SK-N-SH treated with all-trans-retinoic acid at 6 μM for 48 hours (cell line): ENCODE data around the gene GHDC.
A peak's percentile ranks its signal among the peaks of the same experiment; 100 is the strongest.

Source experiments
- ATAC-seq: fragments of 200-7000 bp; cut with Tn5 transposase; 3 replicates; pipeline ENCODE4 v1.9.1; 2020; ENCODE audit warnings: mild to moderate bottlenecking, moderate library complexity
- ARNTL ChIP-seq: fragments of 450-650 bp; formaldehyde crosslinking; IDR thresholded peaks from 2 replicates; pipeline ENCODE4 v1.5.0; 2020; ENCODE audit warnings: low read depth, mild to moderate bottlenecking, moderate library complexity, borderline replicate concordance
- BACH2 ChIP-seq: fragments of 250-450 bp; sonication (Bioruptor Pico); IDR thresholded peaks from 2 replicates; pipeline ENCODE4 v1.9.0; 2021; ENCODE audit warnings: mild to moderate bottlenecking, borderline replicate concordance
- CSDC2 ChIP-seq: fragments of 250-450 bp; sonication (Bioruptor Pico); IDR thresholded peaks from 2 replicates; pipeline ENCODE4 v1.5.0; 2020; ENCODE audit warnings: mild to moderate bottlenecking, moderate library complexity
- CSRNP3 ChIP-seq: fragments of 250-450 bp; sonication (Bioruptor Pico); IDR thresholded peaks from 2 replicates; pipeline ENCODE4 v1.5.1; 2021; ENCODE audit warnings: mild to moderate bottlenecking, moderate library complexity
- ESRRG ChIP-seq: fragments of 250-450 bp; sonication (Bioruptor Pico); IDR thresholded peaks from 2 replicates; pipeline ENCODE4 v1.6.1; 2021; ENCODE audit warnings: mild to moderate bottlenecking
- GLIS3 ChIP-seq: fragments of 250-450 bp; sonication (Bioruptor Pico); IDR thresholded peaks from 2 replicates; pipeline ENCODE4 v1.5.0; 2020; ENCODE audit warnings: mild to moderate bottlenecking, moderate library complexity
- ISL1 ChIP-seq: fragments of 250-450 bp; sonication (Bioruptor Pico); IDR thresholded peaks from 2 replicates; pipeline ENCODE4 v2.1.2; 2022; ENCODE audit warnings: mild to moderate bottlenecking, moderate library complexity
- OSR1 ChIP-seq: fragments of 250-450 bp; sonication (Bioruptor Pico); IDR thresholded peaks from 2 replicates; pipeline ENCODE4 v1.8.0; 2022; ENCODE audit warnings: moderate library complexity, mild to moderate bottlenecking, inconsistent platforms
- PPARA ChIP-seq: fragments of 250-450 bp; sonication (Bioruptor Pico); IDR thresholded peaks from 2 replicates; pipeline ENCODE4 v1.5.0; 2020; ENCODE audit warnings: mild to moderate bottlenecking, borderline replicate concordance
- RARB ChIP-seq: fragments of 250-450 bp; sonication (Bioruptor Pico); IDR thresholded peaks from 2 replicates; pipeline ENCODE4 v1.8.0; 2021; ENCODE audit warnings: mild to moderate bottlenecking, moderate library complexity
- SNAI2 ChIP-seq: fragments of 250-450 bp; sonication (Bioruptor Pico); IDR thresholded peaks from 2 replicates; pipeline ENCODE4 v1.5.0; 2020; ENCODE audit warnings: mild to moderate bottlenecking, moderate library complexity
- TCF4 ChIP-seq: fragments of 250-450 bp; sonication (Bioruptor Pico); IDR thresholded peaks from 2 replicates; pipeline ENCODE4 v1.8.0; 2021; ENCODE audit warnings: mild to moderate bottlenecking, moderate library complexity, borderline replicate concordance
- TOX ChIP-seq: fragments of 250-450 bp; sonication (Bioruptor Pico); IDR thresholded peaks from 2 replicates; pipeline ENCODE4 v1.8.0; 2021; ENCODE audit warnings: mild to moderate bottlenecking, moderate library complexity, borderline replicate concordance
- ZC3H10 ChIP-seq: fragments of 250-450 bp; sonication (Bioruptor Pico); IDR thresholded peaks from 2 replicates; pipeline ENCODE4 v1.5.1; 2021; ENCODE audit warnings: mild to moderate bottlenecking, moderate library complexity
- ZFP3 ChIP-seq: fragments of 250-450 bp; sonication (Bioruptor Pico); IDR thresholded peaks from 2 replicates; pipeline ENCODE4 v1.5.0; 2020; ENCODE audit warnings: mild to moderate bottlenecking, moderate library complexity
- ZFP30 ChIP-seq: fragments of 450-650 bp; formaldehyde crosslinking; IDR thresholded peaks from 2 replicates; pipeline ENCODE4 v1.5.0; 2022; ENCODE audit warnings: mild to moderate bottlenecking, moderate library complexity
- ZNF565 ChIP-seq: fragments of 450-650 bp; formaldehyde crosslinking; conservative IDR thresholded peaks from 2 replicates; pipeline ENCODE4 v1.5.0; 2020; ENCODE audit warnings: low read depth, mild to moderate bottlenecking, moderate library complexity
- ZNF70 ChIP-seq: fragments of 450-650 bp; formaldehyde crosslinking; IDR thresholded peaks from 2 replicates; pipeline ENCODE4 v1.5.0; 2020; ENCODE audit warnings: mild to moderate bottlenecking, moderate library complexity
- ZNF8 ChIP-seq: fragments of 450-650 bp; formaldehyde crosslinking; IDR thresholded peaks from 2 replicates; pipeline ENCODE4 v1.5.0; 2020; ENCODE audit warnings: mild to moderate bottlenecking, moderate library complexity
- TF ChIP-seq, protein P1 (sequence below): fragments of 250-450 bp; sonication (Bioruptor Pico); IDR thresholded peaks from 2 replicates; pipeline ENCODE4 v1.5.1; 2020; ENCODE audit warnings: low read depth, mild to moderate bottlenecking, moderate library complexity
- TF ChIP-seq, protein P2 (sequence below): fragments of 250-450 bp; sonication (Bioruptor Pico); IDR thresholded peaks from 2 replicates; pipeline ENCODE4 v1.8.0; 2021; ENCODE audit warnings: low read depth, mild to moderate bottlenecking, moderate library complexity, borderline replicate concordance
- TF ChIP-seq, protein P3 (sequence below): fragments of 250-450 bp; sonication (Bioruptor Pico); IDR thresholded peaks from 2 replicates; pipeline ENCODE4 v1.5.0; 2020; ENCODE audit warnings: mild to moderate bottlenecking, moderate library complexity

GHDC gene

GRCh38 chr17:42163113-42163512, 31.2 kb downstream of the GHDC start:
- peak; percentile 16; the same call in 1 of the 3 replicates for ATAC-seq
- no peak for TF ChIP-seq OSR1 (CRISPR knock-in tag)
- no peak for TF ChIP-seq ARNTL (CRISPR knock-in tag)
- TF ChIP-seq ZFP3, result no peak
- TF ChIP-seq GLIS3 (CRISPR knock-in tag), result no peak
- no peak for TF ChIP-seq RARB (CRISPR knock-in tag)
- TF ChIP-seq, protein P1, sequence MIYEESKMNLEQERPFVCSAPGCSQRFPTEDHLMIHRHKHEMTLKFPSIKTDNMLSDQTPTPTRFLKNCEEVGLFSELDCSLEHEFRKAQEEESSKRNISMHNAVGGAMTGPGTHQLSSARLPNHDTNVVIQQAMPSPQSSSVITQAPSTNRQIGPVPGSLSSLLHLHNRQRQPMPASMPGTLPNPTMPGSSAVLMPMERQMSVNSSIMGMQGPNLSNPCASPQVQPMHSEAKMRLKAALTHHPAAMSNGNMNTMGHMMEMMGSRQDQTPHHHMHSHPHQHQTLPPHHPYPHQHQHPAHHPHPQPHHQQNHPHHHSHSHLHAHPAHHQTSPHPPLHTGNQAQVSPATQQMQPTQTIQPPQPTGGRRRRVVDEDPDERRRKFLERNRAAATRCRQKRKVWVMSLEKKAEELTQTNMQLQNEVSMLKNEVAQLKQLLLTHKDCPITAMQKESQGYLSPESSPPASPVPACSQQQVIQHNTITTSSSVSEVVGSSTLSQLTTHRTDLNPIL (CRISPR knock-in tag), result no peak
- no peak for TF ChIP-seq ZC3H10 (CRISPR knock-in tag)
- no peak for TF ChIP-seq CSDC2
- TF ChIP-seq PPARA (CRISPR knock-in tag), result no peak
- no peak for TF ChIP-seq SNAI2
- TF ChIP-seq, all 23 proteins: peak for 0

DNA sequence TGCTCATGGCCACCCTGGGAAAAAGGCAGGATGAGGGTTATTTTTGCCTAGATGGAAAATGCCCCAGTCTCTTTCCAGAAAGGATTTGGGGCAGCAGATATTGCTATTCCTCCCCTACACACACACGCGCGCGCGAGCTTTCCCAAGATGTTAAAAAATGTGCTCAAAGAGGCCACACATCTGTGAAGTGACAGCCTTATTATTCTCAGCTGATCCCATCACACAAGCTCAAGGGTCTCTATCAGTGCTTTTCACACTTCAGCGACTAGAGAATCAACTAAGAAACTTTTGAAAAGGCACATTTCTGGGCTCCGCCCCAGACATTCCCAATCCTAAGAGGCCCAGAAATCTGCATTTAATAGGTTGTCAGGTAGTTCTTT, 33.8 kb downstream of the GHDC start:
- no peak for ATAC-seq
- TF ChIP-seq TCF4 (CRISPR knock-in tag) (no peak), ISL1 (CRISPR knock-in tag) (no peak), ESRRG (CRISPR knock-in tag) (no peak), OSR1 (CRISPR knock-in tag) (no peak), ZNF8 (CRISPR knock-in tag) (no peak), BACH2 (CRISPR knock-in tag) (no peak), ZFP3 (no peak), GLIS3 (CRISPR knock-in tag) (no peak), SNAI2 (no peak), TOX (CRISPR knock-in tag) (no peak), ARNTL (CRISPR knock-in tag) (no peak), ZNF565 (CRISPR knock-in tag) (no peak), RARB (CRISPR knock-in tag) (no peak), ZFP30 (CRISPR knock-in tag) (no peak), PPARA (CRISPR knock-in tag) (no peak), ZNF70 (no peak)
- TF ChIP-seq, protein P2, sequence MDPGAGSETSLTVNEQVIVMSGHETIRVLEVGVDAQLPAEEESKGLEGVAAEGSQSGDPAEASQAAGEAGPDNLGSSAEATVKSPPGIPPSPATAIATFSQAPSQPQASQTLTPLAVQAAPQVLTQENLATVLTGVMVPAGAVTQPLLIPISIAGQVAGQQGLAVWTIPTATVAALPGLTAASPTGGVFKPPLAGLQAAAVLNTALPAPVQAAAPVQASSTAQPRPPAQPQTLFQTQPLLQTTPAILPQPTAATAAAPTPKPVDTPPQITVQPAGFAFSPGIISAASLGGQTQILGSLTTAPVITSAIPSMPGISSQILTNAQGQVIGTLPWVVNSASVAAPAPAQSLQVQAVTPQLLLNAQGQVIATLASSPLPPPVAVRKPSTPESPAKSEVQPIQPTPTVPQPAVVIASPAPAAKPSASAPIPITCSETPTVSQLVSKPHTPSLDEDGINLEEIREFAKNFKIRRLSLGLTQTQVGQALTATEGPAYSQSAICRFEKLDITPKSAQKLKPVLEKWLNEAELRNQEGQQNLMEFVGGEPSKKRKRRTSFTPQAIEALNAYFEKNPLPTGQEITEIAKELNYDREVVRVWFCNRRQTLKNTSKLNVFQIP, result no peak
- TF ChIP-seq, protein P1 (CRISPR knock-in tag), result no peak
- TF ChIP-seq, protein P3, sequence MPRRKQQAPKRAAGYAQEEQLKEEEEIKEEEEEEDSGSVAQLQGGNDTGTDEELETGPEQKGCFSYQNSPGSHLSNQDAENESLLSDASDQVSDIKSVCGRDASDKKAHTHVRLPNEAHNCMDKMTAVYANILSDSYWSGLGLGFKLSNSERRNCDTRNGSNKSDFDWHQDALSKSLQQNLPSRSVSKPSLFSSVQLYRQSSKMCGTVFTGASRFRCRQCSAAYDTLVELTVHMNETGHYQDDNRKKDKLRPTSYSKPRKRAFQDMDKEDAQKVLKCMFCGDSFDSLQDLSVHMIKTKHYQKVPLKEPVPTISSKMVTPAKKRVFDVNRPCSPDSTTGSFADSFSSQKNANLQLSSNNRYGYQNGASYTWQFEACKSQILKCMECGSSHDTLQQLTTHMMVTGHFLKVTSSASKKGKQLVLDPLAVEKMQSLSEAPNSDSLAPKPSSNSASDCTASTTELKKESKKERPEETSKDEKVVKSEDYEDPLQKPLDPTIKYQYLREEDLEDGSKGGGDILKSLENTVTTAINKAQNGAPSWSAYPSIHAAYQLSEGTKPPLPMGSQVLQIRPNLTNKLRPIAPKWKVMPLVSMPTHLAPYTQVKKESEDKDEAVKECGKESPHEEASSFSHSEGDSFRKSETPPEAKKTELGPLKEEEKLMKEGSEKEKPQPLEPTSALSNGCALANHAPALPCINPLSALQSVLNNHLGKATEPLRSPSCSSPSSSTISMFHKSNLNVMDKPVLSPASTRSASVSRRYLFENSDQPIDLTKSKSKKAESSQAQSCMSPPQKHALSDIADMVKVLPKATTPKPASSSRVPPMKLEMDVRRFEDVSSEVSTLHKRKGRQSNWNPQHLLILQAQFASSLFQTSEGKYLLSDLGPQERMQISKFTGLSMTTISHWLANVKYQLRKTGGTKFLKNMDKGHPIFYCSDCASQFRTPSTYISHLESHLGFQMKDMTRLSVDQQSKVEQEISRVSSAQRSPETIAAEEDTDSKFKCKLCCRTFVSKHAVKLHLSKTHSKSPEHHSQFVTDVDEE (CRISPR knock-in tag), result no peak

- TF ChIP-seq RARB (CRISPR knock-in tag), result no peak
- TF ChIP-seq GLIS3 (CRISPR knock-in tag), result no peak
- TF ChIP-seq, protein P3 (CRISPR knock-in tag), result no peak
- TF ChIP-seq ZC3H10 (CRISPR knock-in tag), result no peak
- no peak for TF ChIP-seq ARNTL (CRISPR knock-in tag)
- no peak for TF ChIP-seq PPARA (CRISPR knock-in tag)
- TF ChIP-seq ZFP30 (CRISPR knock-in tag), result no peak
- no peak for TF ChIP-seq ESRRG (CRISPR knock-in tag)
- TF ChIP-seq ZNF8 (CRISPR knock-in tag), result no peak
- TF ChIP-seq, protein P1 (CRISPR knock-in tag), result no peak
- TF ChIP-seq CSRNP3 (CRISPR knock-in tag), result no peak
- TF ChIP-seq OSR1 (CRISPR knock-in tag), result no peak
- no peak for TF ChIP-seq ZNF70
- no peak for TF ChIP-seq TOX (CRISPR knock-in tag)
- no peak for ATAC-seq
Observed at GRCh38 chr17:42159796-42160530, 34.3 kb downstream of the GHDC start.
